GM18907 (cell line): ENCODE results near the gene RICTOR.

Experiments
- ATAC-seq: cut with Tn5 transposase; IDR thresholded peaks from one replicate; pipeline ENCODE4 v1.9.1; 2021; ENCODE audit warnings: mild to moderate bottlenecking, moderate library complexity; ENCODE audit not compliant: unreplicated experiment

The RICTOR gene, protein sequence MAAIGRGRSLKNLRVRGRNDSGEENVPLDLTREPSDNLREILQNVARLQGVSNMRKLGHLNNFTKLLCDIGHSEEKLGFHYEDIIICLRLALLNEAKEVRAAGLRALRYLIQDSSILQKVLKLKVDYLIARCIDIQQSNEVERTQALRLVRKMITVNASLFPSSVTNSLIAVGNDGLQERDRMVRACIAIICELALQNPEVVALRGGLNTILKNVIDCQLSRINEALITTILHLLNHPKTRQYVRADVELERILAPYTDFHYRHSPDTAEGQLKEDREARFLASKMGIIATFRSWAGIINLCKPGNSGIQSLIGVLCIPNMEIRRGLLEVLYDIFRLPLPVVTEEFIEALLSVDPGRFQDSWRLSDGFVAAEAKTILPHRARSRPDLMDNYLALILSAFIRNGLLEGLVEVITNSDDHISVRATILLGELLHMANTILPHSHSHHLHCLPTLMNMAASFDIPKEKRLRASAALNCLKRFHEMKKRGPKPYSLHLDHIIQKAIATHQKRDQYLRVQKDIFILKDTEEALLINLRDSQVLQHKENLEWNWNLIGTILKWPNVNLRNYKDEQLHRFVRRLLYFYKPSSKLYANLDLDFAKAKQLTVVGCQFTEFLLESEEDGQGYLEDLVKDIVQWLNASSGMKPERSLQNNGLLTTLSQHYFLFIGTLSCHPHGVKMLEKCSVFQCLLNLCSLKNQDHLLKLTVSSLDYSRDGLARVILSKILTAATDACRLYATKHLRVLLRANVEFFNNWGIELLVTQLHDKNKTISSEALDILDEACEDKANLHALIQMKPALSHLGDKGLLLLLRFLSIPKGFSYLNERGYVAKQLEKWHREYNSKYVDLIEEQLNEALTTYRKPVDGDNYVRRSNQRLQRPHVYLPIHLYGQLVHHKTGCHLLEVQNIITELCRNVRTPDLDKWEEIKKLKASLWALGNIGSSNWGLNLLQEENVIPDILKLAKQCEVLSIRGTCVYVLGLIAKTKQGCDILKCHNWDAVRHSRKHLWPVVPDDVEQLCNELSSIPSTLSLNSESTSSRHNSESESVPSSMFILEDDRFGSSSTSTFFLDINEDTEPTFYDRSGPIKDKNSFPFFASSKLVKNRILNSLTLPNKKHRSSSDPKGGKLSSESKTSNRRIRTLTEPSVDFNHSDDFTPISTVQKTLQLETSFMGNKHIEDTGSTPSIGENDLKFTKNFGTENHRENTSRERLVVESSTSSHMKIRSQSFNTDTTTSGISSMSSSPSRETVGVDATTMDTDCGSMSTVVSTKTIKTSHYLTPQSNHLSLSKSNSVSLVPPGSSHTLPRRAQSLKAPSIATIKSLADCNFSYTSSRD (N-terminal part only)

DNA sequence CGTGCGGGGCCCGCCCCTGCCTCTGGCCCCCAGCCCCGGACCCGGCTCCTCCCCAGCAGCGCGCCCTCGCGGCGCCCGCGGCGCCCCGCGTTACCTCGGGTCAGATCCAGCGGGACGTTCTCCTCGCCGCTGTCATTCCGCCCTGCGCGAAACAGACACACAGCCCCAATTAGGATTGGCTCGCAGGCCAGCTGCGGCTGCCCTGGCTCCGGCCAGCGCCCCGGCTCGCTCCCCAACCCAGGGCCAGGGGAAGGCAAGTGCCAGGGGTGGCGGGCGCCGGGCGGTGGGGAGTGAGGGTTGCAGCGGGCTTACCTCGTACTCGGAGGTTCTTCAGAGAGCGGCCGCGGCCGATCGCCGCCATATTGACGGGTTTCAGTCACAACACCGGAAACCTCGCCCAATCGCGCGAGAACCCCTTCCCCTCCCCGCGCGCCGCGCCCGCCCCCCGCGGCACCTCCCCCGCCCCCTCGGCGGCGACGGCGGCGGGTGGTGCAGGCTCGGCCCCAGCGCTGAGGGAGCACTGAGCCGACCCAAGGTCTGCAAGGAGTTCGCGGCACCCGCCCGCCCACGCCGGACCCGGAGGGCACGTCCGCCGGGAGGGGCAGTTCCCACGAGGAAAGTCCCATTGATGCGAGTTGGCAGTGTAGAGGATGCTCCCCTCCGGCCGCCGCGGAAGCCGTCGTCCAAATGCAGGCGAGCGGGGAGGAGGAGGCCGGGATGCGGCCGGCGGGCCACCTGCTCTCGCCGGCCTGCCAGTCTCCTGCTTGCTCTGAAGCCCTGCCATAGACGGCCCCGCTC lies at the start of gene RICTOR:
TSS of gene RICTOR (minus strand) at position 383 of the 798 bp plus-strand sequence. CDS start at position 361, 22 bp downstream.
- ATAC-seq: peak; percentile 77

GRCh38 chr5:39121922-39122321 lies 47.7 kb upstream of the RICTOR start:
- ATAC-seq: no peak

- no peak for ATAC-seq
These were observed 47.1 kb upstream of the RICTOR start for GRCh38 chr5:39121315-39121714.

DNA sequence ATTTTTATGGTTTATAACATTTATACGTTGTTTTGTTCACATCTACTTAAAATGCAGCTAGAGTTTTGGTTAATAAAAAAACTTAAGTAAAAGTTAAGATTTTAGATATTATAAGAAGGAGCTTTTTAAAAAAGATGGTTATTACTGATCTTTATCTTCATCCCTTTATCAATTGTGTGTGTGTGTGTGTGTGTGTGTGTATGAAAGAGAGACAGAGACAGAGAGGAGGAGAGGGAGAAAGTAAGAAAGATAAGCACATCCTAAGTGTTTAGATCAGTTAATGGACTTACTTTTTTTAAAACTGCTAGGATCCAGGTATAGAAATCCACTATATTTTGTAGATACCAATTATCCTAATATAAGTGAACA lies 45.8 kb upstream of the RICTOR start:
- no peak for ATAC-seq

DNA sequence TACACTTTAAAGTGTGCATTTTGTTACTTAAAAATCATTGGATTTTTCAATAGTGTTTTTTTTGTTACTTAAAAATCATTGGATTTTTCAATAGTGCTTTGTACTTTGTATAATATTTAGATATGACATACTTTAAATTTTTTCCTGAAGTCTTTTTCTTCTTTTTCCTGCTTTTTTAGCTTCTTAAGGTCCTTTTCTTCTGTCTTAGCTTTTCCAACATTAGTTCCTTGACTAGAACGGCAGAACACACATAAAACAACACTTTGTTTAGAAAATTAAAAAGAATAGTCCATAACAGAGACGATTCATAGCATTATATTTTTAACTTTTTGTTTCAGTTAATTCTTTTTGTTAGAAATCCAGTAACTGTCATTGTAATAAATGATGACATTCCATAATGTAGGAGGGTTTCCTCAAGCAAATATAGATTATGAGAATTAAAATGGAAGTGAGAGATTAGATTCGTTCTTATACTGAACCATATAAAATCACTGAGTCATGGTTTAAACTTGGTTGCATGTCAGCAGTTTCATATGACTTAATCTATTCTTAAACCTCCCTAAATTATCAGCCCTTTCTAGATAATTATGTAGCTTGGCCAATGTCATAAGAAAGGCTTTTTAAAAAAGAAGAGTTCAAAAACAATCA lies 45.3 kb upstream of the RICTOR start:
- no peak for ATAC-seq

- ATAC-seq: no peak
These were observed 44.4 kb upstream of the RICTOR start for GRCh38 chr5:39118638-39119037.

DNA sequence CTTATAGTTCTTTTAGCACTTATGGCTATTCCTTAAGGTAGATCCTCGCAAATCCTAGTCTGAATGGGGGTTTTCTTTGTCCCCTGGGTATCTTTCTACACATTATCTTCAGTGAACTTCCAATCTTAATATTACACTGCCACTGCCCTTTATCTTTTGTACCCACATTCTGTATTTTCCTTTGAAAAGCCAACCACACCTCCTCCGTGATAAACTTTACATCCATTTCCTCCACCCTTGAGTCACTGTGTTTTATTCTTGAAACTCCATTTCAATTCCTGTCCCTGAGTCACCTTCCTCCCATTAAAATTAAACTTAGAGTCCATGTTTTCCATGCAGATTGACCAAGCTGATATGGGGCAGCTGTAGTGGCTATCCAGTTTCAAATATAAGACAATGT lies 43.2 kb upstream of the RICTOR start:
- no peak for ATAC-seq

DNA sequence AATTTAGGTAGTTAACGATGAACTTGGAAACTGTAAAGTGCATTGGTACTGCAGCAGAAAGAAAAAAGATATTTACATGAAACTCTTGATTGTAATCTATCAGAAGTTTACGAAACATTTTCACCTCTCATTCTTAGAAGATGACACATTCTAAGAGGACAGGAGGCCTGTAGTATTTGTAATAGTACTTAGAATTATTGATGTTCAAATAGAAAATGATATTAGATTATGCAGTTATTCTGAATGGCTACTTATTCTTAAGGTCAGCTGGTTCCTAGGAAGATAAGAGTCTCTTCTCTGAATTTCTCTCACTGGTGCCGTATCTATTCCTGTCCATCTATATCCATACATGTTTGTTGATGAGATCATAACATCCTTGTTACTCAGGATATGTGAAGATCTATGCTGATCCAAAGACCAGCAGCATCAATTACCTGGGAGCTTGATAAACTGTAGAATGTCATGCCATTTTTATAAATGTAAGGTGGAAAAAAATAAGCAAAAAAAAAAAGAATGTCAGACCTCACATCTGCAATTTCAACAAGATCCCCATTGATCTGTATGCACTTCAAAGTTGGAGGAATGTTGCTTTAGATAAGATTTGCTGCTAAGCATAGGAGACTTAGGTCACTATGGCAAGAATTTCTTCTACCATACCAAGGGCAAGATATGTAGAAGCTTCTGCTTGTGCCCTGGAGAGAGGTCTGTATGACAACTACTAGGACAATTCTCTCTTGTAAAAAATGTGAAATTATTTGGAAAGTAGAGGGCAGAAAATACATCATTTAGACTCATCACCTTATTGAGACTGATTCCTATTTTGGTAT lies 42.4 kb upstream of the RICTOR start:
- ATAC-seq: no peak

- ATAC-seq: no peak
These were observed 41.6 kb upstream of the RICTOR start for GRCh38 chr5:39115644-39116343.

GRCh38 chr5:39114155-39114554 lies 40.0 kb upstream of the RICTOR start:
- no peak for ATAC-seq

DNA sequence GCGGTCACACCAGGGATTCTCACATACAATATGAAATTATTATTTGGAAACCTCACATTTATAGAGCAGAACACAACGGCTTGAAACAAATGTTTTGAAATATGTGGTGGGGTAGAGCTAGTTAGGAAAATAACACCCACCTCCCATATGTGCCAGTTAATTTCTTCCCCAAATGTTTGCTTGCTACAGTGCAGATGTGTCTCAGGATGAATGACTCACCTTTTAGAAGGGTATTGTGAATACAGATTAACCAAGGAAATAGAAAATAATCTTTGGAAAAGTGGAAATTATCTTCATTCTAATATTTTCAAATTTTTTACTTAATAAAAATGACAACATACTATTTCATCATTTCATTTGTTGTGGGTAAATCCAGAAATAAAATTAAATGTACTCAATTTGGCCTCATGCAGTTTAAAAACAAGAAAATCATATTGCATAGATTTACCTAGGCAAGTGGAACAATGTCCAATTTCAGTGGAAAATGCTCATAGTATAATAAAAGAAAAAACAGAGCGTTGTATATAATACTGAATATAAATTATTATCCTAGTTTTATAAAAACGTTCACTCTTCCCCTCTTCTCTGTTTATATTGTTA lies 39.3 kb upstream of the RICTOR start:
- ATAC-seq: no peak

DNA sequence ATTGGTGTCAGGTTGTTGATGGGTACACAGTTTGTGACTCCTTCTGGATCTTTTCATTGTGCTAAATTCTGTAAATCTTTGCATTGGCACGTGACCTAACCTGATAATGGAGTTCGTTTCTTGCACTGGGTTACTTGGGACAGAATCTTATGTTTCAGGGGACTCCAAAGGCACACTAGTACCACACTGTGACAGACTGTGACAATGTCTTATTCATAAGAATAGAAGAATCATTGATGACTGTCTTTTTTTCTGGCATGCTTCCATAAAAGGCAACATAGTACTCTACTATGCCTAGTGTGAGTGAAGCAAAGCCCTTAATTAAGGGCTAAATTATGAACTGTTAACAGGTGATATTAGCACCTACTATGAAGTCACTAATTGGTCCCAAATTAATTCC lies 35.4 kb upstream of the RICTOR start:
- ATAC-seq: no peak

DNA sequence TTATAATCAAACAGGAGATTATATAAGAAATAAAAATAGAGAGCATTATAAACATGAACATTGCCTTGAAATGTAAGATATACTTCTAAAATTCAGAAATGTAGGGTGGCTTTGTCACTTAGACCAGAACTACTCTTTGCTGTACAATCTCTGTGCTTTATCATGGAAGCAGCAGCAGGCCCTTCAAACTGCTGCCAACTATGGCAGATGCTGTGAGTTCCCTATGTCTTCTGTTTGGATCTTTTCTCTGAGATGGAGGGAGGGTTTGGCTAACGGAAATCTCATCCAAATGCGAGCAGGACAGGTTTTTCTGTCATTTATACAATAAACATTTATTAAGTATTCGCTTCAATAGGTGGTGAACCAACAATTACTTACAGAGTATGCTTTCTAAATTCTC lies 34.8 kb upstream of the RICTOR start:
- ATAC-seq: no peak

GRCh38 chr5:39107350-39107749 lies 33.2 kb upstream of the RICTOR start:
- no peak for ATAC-seq

DNA sequence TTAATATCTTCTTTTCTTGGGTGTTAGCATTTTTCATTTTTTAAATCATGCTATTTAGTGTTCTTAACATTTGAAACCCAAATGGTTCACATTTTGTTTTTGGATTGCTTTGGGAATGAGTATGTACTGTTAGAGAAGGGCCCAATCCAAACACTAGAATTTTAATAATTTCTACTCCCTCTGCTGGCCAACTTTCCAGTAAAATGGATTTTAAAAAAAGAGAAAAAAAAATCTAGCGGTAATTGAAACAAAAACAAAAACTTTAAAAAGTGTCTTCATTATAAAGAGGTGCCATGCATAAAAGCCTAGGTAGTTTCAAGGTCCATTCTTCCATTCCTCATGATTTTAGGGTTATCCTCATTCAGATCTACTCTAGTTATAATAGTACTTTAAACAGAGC lies 32.1 kb upstream of the RICTOR start:
- no peak for ATAC-seq

DNA sequence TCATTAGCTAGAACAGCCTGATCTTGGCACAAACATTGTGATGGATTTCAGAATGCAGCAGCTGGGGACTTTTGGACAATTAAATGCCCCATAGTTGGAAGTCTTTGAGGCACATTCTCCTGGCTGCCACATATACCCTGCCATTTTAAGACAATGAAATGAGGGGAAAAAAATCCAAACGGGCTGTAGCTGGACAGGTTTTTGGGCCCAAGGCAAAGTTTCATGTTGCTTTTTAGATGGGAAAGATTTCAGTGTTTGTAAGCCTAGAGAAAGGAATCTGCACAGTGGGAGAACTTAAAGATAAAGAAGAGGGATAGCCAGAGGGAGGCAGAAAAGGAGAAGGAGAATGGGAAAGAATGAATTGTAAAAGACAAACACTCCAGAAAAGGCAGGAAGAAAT lies 30.0 kb upstream of the RICTOR start:
- ATAC-seq: no peak

- no peak for ATAC-seq
These were observed 28.5 kb upstream of the RICTOR start for GRCh38 chr5:39102684-39103155.
